GM19328 (cell line): ENCODE data around the gene TBL3.
A peak's percentile ranks its signal among the peaks of the same experiment; 100 is the strongest.

Experiments
- ATAC-seq: cut with Tn5 transposase; IDR thresholded peaks from one replicate; pipeline ENCODE4 v1.9.1; 2021; ENCODE audit warnings: mild to moderate bottlenecking, moderate library complexity; ENCODE audit not compliant: unreplicated experiment

TBL3 gene

DNA sequence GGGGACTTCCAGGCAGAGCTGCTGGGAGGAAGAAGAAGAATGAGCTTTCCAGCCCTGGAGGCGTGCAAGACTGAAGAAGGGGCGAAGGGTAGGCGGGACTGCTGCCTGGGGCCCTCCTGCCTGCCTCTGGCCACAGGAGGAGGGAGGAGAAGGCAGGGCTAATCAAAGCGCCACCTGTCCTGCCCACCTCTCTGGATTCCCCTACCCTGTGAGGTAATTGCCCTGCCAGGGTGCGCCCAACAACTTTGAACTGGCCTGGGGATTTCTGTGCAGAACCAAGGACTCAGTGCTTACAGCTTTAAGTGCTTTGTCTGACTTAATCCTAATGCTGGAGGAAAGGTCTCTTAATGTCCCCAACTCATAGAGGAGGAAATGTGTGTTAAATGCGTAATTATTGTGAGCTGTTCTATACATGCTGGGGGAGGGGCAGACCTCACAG, 9.6 kb downstream of the TBL3 start, which contains the start of gene NOXO1:
NOXO1 (minus strand) TSS at position 72 of the 439 bp plus-strand sequence. CDS start 290 bp downstream, outside the sequence.
- no peak for ATAC-seq

GRCh38 chr16:1982013-1982433, 10.2 kb downstream of the TBL3 start:
- ATAC-seq, result no peak

DNA sequence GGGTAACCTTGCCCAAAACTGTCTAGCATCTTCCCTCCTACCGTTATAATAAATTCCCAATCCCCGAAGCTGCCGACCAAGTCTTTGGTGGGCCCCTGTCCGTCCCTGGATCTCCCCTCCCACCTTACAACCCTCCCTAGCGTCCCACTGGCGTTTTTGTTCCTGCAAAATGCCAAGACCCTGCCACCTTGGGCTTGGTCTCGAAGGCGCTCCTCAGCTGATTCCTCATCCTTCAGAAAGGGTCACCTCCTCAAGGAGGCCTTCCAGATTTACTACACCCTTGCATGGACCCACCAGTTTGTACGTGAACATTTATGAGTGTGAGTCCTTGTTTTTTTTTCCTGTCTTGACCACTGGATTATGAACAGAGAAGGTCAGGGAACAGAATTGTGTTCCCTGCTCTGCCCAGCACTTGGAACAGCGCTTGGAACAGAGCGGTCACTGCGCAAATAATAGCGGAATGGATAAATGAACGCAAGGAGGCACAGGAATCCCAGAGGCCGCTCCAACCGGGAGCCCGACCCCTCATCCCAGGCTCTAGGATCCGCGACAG, 11.2 kb downstream of the TBL3 start:
- no peak for ATAC-seq

- peak; percentile 88 for ATAC-seq
Observed at GRCh38 chr16:1983544-1984346, 11.9 kb downstream of the TBL3 start, which contains the start of gene GFER. GFER (plus strand) TSS chr16:1984193; CDS start chr16:1984219, 26 bp downstream.

- ATAC-seq, result peak; percentile 5
Observed at GRCh38 chr16:1984347-1985225, 12.7 kb downstream of the TBL3 start.

DNA sequence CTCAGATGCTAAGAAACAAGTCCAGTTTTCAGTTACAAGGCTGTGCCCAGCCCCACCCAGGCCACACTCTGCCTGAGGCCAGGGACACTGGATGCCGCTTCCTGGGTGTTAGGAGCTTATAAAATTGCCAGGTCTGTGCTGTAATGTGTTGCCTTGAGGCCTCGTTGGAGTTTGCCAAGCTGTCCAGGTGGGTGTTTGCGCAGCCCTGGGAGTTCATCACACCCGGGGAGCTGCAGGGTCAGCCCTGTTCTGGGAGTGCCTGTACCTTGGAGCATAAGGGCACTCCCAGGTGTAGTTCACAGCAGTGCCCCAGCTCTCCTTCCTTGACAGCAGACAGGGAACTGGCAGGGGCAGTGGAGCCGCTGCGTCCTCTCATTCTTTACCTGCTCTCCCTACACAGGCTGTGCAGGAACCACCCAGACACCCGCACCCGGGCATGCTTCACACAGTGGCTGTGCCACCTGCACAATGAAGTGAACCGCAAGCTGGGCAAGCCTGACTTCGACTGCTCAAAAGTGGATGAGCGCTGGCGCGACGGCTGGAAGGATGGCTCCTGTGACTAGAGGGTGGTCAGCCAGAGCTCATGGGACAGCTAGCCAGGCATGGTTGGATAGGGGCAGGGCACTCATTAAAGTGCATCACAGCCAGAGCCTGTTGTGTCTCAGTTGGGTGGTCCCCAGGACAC, 13.8 kb downstream of the TBL3 start:
- no peak for ATAC-seq

- no peak for ATAC-seq
Observed at GRCh38 chr16:1987198-1987597, 15.3 kb downstream of the TBL3 start.

DNA sequence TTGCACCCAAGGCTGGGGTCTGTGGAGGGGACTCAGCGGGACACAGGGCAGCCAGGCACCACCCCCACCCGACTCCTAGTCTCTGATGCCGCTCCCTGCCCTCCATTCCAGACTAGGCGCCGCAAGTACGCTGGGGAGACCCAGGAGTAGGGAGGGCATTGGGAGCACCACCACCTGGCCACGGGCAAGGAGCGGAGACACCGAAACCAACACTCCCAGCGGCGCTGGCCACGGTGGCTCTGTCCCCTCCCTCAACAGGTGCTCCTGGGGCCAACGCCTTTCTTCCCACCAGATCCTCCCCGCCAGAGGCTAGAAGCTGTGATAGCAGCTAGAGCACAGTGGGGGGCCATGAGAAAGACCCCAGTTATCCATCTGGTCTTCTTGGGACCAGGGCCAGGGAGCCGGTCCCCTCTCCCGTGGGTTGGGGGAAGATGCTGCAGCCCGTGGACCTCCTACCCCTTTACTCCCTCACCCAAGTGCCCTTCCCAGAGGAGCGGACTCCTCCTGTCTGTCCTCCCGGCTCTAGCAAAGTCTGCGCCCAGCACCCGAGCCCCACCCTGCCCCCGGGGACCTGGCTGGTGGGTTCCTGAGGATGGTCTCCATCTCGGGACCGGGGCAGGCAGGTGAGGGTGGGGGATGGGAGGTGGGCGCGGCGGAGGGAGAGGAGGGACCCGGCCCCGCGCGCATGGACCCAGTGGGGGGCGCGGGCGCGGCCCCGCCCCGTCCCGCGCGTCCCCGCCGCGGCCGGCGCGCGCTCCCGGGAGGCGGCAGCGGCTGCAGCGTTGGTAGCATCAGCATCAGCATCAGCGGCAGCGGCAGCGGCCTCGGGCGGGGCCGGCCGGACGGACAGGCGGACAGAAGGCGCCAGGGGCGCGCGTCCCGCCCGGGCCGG, 17.6 kb downstream of the TBL3 start, which contains the start of gene SYNGR3:
SYNGR3 (plus strand) TSS at position 762 of the 892 bp plus-strand sequence. CDS start 133 bp downstream, outside the sequence.
- no peak for ATAC-seq

DNA sequence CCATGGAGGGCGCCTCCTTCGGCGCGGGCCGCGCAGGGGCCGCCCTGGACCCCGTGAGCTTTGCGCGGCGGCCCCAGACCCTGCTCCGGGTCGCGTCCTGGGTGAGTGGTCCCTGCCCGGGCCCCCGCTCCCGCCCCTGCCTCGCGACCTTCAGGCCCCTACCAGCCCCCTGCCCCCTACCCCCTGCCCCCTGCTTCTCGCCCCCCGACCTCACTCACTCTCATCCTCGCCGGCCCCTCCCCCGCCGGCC, 18.2 kb downstream of the TBL3 start:
- ATAC-seq, result no peak

DNA sequence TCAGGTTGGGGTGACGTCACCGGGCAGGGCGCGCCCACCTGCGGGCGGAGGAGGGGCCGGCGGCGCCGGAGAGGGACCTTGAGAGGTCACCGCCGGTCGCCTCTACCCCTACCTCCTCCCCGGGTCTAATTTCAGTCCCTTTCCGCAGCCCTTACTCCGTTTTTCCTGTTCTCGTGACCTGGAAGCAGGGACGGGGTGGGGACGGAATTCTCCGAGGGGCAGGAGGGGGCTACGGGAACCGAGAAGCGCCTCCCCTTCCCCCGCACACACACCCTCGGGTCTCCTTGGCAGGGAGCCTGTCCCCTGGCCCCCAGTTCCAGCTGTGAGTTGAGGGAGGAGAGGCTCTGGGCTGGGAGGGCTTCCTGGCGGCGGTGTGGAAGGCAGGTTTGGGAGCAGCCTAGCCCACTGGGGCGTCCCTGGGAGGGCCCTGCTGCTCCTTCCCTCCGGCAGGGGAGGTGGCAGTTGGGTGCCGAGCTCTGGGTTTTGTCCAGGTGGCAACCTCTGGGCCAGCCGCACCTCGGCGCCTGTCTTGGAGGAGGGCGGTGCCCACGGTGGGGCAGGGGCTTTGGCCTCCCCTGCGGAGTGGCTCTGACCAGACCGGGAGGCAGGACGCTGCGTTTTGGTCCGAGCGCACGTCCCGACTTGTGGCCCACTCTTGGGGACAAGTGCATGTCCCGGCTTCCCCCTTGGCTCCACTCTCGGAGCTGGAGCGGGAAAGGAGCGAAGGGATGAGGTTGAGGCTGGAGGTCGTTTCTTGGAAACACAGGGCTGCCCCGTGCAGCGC, 18.7 kb downstream of the TBL3 start:
- ATAC-seq, result no peak

DNA sequence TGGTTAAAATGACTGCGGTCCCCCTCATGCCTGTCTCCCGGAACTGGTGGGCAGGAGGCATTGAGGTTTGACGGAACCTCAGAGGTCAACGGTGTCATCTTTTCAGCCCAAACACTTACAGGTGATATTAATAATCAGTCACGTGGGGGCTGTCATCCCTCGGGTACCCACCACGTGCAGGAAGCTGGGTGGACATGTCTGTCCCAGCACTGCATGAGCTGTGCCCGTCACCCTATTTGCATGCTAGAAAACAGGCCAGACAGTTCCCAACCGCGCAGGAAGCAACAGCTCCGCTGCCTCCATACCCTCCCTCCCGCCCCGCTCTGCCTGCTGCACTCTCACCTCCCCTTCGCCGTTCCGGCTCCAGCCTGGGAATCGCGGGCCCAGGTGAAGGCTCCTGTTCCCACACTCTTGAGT, 19.3 kb downstream of the TBL3 start:
- no peak for ATAC-seq

- no peak for ATAC-seq
Observed at GRCh38 chr16:1991588-1991947, 19.7 kb downstream of the TBL3 start.

DNA sequence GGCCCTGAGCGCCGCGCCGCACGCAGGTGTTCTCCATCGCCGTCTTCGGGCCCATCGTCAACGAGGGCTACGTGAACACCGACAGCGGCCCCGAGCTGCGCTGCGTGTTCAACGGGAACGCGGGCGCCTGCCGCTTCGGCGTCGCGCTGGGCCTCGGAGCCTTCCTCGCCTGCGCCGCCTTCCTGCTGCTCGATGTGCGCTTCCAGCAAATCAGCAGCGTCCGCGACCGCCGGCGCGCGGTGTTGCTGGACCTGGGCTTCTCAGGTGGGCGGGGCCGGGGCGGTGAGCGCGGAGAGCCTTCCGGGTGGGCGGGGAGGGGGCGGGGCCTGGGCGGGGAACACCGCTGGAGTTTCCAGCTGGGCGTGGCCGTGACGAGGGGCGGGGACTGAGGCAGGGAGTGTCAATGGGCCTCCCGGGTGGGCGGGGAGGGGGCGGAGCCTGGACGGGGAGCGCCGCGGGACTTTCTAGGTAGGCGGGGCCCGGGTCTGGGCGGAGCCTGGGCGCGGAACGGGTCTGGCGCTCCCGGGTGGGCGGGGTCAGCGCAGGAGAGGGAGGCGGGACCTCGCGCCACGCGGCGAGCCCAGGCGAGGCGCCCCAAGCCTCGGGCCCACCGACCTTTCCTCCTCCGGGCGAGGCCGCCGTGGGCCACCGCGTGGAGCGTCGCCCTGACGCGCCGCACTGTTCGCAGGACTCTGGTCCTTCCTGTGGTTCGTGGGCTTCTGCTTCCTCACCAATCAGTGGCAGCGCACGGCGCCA, 20.3 kb downstream of the TBL3 start:
- no peak for ATAC-seq

DNA sequence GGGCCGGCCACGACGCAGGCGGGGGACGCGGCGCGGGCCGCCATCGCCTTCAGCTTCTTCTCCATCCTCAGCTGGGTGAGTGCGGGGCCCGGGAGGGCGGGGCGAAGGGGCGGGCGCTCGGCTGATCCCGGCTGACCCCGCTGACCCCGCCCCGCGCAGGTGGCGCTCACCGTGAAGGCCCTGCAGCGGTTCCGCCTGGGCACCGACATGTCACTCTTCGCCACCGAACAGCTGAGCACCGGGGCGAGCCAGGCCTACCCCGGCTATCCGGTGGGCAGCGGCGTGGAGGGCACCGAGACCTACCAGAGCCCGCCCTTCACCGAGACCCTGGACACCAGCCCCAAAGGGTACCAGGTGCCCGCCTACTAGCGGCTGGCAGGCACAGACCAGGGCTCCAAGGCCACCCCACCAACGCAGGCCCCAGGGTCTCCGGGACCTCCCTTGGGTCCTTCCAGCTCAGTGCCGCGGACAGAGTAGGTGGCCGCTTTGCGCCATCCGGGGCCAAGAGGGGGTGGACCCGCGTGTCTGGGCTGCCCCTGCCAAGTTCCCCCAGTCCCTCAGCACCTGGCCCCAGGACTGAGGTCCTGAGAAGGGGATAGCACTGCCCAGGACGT, 21.0 kb downstream of the TBL3 start:
- ATAC-seq, result no peak

- ATAC-seq, result no peak
Observed at GRCh38 chr16:1993731-1994131, 21.9 kb downstream of the TBL3 start.

DNA sequence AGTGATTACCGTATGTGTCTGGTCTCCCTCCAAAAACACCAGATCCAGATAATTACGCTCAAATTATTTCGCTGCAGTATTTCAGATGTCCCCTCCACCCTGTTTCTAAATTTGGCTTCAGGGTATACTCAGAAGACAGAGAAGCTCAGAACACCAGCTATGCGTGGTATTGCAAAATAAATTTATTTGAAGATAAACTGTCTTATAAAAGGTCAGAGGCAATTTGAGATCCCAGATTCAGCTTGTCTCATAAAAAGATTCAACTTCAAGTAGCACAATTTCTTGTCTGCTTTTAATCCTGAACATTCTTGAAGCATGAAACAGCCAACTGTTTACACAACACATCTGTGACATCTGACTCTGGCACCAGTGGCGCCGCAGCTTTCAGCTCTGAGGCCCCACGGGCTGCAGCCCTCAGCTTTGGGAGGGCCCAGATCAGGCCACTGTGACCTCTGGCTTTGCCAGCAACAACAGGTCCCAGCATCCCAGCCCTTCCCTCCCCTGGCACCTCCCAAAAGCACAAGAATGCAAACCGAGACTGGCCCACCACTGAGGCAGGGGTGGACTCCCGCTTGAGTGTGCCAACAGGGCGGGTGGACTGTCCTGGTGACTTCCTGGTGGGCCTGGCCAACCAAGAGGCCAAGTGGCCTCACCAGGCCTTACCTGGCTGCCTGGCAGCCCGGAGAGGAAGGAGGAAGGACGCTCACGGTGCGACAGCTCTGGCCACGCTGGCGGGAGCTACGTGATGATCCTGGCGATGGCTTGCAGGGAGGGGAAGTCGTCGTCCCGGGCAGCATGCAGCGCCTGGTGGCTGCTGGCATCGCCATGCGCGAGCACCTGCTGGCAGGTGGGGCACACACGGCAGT, 25.9 kb downstream of the TBL3 start:
- no peak for ATAC-seq

DNA sequence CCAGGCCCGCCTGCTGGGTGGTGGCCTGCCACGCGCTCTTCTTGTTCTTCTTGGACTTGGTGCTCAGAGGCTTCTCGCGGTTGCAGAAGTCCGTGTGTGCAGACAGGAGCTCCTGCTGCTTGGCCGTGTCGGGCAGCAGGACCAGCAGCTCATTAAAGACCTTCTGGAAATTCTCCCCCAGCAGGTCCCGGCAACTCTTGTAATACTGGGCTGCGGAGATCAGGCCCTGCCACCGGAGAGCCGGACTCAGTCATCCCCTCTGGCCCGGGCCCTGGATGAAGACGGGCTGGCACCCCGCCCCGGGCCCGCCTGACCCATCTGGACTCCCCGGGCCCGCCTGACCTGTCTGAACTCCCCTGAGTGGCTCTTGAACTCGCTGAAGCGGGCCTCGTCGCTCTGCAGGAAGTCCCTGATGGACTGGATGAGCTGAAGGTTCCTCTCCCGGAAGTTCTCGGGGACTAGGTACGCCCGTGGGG, 26.5 kb downstream of the TBL3 start:
- ATAC-seq, result no peak
